SJCRH30 (cell line): Measurements from ENCODE around the gene ZCCHC8. TPM values are rescaled to one million over a fixed set of nuclear protein-coding genes. Genes with fewer than 3 reads are reported as not detected.
A peak's percentile ranks its signal among the peaks of the same experiment; 100 is the strongest.

Experiments
- DNase-seq, 2 experiments: peaks; one replicate each; pipeline ENCODE4 v3.0.0-alpha.2; 2015 to 2020
- H3K27ac ChIP-seq: fragments of 250-450 bp; sonication (Bioruptor Pico); 2 replicates; pipeline ENCODE4 v1.5.1; 2020; ENCODE audit warnings: mild to moderate bottlenecking, moderate library complexity
- H3K27me3 ChIP-seq: fragments of 250-450 bp; sonication (Bioruptor Pico); 2 replicates; pipeline ENCODE4 v1.5.1; 2020; ENCODE audit warnings: mild to moderate bottlenecking, moderate library complexity
- H3K36me3 ChIP-seq: fragments of 250-450 bp; sonication (Bioruptor Pico); 2 replicates; pipeline ENCODE4 v1.5.1; 2020; ENCODE audit warnings: mild to moderate bottlenecking, moderate library complexity
- H3K4me1 ChIP-seq: fragments of 250-450 bp; sonication (Bioruptor Pico); 2 replicates; pipeline ENCODE4 v1.5.1; 2020; ENCODE audit warnings: mild to moderate bottlenecking, moderate library complexity
- H3K4me3 ChIP-seq: fragments of 250-450 bp; sonication (Bioruptor Pico); 2 replicates; pipeline ENCODE4 v1.5.1; 2020; ENCODE audit warnings: mild to moderate bottlenecking, moderate library complexity
- H3K9me3 ChIP-seq: fragments of 250-450 bp; sonication (Bioruptor Pico); replicated peaks from 2 replicates; pipeline ENCODE4 v1.5.1; 2020; ENCODE audit warnings: mild to moderate bottlenecking, moderate library complexity
- total RNA-seq: library from RNA; depleted of rRNA; stranded (reverse); fragments of >200 nt; shearing (Covaris generic); gene quantifications from 2 replicates; pipeline ENCODE4 v1.2.3, GENCODE V29; 2014; rRNA removed

Gene ZCCHC8
- total RNA-seq: 20.3 and 25.2 TPM in 2 replicates

DNA sequence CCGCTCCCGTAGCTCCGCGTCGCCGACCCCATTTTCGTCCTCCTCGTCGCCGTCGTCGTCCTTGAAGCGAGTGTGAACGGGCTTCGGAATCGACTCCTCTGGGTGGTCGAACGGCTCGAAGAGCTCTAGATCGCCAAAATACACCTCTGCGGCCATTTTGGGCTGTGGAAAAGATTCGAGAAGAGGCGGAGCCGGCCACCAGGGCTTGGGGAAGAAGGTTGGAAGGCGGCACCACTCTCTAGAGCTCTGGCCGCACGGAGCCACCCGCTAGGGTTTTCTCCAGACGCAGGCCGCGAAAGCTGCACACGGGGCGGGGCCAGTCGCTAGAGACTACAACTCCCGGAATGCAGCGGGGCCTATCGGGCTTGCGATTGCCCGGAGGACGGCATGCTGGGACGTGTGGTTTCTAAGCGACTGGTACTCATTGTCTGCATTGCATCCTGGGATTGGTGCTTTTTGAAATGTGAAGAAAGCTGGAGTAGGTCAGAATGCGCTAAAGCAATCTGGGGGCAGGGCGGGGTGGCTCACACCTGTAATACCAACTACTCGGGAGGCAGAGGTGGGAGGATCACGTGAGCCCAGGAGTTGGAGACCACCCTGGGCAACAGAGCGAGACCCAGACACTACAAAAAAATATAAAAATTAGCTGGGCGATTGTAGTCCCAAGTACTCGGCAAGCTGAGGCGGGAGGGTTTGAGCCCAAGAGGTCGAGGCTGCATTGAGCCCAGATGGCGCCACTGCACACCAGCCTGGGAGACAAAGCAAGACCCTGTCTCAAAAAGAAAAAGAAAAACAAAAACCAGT, at the start of gene ZCCHC8:
TSS of gene ZCCHC8 (minus strand) at position 248 of the 804 bp plus-strand sequence. CDS start at position 156, 92 bp downstream.
- peak within 1 kb of the TSS; percentile 88 for H3K4me3 ChIP-seq
- H3K36me3 ChIP-seq: peaks cover 31% of the 10 kb centered on the region
- no peaks in the 10 kb centered on the region for H3K9me3 ChIP-seq
- no peaks in the 10 kb centered on the region for H3K27me3 ChIP-seq
- peak within 1 kb of the TSS; percentile 91 for H3K27ac ChIP-seq
- peak; percentile 97 for DNase-seq
- peaks cover 4% of the 10 kb centered on the region; the same call in 1 of the 2 replicates for H3K4me1 ChIP-seq

DNA sequence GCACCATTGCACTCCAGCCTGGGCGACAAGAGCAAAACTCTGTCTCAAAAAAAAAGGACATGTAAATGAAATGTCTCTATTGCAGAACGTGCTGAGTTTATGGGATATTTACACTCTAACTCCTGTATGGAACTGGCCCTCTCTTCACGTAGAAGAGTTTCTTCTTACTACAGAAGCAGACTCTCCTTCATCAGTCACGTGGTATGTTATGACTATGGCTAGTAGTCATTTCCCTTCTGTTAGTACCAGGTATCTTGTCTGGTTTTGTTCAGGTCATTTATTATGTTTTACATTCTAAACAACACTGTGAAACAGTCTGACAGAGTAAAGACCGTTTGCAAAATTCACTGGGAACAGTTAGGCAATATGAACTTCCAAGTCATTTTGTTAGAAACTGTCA, 46.6 kb upstream of the ZCCHC8 start:
- no peaks in the 10 kb centered on the region for H3K4me1 ChIP-seq
- H3K27ac ChIP-seq: no peak overlapping the region
- no peak for DNase-seq
- no peaks in the 10 kb centered on the region for H3K9me3 ChIP-seq
- H3K4me3 ChIP-seq: no peak overlapping the region
- no peaks in the 10 kb centered on the region for H3K27me3 ChIP-seq
- peaks cover 85% of the 10 kb centered on the region for H3K36me3 ChIP-seq

DNA sequence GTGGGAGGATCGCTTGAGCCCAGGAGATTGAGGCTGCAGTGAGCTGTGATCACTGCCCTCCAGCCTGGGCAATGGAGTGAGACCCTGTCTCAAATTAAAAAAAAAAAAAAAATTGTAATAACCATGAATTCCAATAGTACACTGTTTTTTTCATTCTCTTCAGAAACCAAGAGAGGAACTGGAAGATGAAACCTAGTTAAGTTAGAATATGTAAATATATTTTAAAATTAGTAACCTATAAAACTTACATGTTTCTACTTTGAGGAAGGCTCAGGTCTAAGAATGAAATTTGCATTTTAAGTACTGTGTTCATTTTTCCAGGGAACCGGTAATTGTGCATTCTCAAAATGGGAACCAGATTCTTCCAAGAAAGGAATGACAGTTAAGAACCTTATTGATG, 45.1 kb upstream of the ZCCHC8 start:
- no peak overlapping the region for H3K27ac ChIP-seq
- H3K27me3 ChIP-seq: no peaks in the 10 kb centered on the region
- no peak overlapping the region for H3K4me3 ChIP-seq
- H3K4me1 ChIP-seq: no peaks in the 10 kb centered on the region
- no peak for DNase-seq
- H3K36me3 ChIP-seq: peaks cover 78% of the 10 kb centered on the region
- H3K9me3 ChIP-seq: no peaks in the 10 kb centered on the region

GRCh38 chr12:122544537-122544936, 43.8 kb upstream of the ZCCHC8 start:
- no peak for DNase-seq
- Histone ChIP-seq H3K9me3 (no peaks in the 10 kb centered on the region), H3K36me3 (peaks cover 77% of the 10 kb centered on the region)

GRCh38 chr12:122538496-122538895, 37.8 kb upstream of the ZCCHC8 start:
- no peaks in the 10 kb centered on the region for H3K27me3 ChIP-seq
- H3K36me3 ChIP-seq: peaks cover 53% of the 10 kb centered on the region
- no peak overlapping the region for H3K4me3 ChIP-seq
- H3K4me1 ChIP-seq: no peaks in the 10 kb centered on the region
- DNase-seq: no peak
- H3K9me3 ChIP-seq: no peaks in the 10 kb centered on the region
- no peak overlapping the region for H3K27ac ChIP-seq

More at GRCh38 chr12:122544537-122544936, 43.8 kb upstream of the ZCCHC8 start:
- no peak overlapping the region for H3K27ac ChIP-seq
- H3K4me3 ChIP-seq: no peak overlapping the region
- H3K27me3 ChIP-seq: no peaks in the 10 kb centered on the region
- no peaks in the 10 kb centered on the region for H3K4me1 ChIP-seq

DNA sequence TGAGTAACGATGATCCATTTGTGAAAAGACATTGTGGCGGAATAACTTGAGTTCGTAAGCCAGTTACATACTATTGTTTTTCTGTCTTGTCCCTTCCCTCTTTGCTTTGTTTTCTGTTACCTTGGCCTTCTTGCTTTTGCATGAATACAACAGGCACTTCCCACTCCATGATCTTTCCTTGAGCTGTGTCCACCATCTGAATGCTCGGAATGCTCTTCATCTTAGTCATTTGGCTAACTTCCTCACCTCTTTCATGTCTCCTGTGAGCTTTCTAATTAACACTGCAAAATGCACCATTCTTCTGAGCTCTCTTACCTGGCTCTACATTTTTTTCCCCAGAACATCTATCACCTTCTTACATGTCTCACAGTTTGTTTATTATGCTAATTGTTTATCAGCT, 36.3 kb upstream of the ZCCHC8 start:
- no peak overlapping the region for H3K27ac ChIP-seq
- H3K27me3 ChIP-seq: no peaks in the 10 kb centered on the region
- no peaks in the 10 kb centered on the region for H3K9me3 ChIP-seq
- peaks cover 41% of the 10 kb centered on the region for H3K36me3 ChIP-seq
- no peak for DNase-seq
- H3K4me3 ChIP-seq: no peak overlapping the region
- H3K4me1 ChIP-seq: no peaks in the 10 kb centered on the region

DNA sequence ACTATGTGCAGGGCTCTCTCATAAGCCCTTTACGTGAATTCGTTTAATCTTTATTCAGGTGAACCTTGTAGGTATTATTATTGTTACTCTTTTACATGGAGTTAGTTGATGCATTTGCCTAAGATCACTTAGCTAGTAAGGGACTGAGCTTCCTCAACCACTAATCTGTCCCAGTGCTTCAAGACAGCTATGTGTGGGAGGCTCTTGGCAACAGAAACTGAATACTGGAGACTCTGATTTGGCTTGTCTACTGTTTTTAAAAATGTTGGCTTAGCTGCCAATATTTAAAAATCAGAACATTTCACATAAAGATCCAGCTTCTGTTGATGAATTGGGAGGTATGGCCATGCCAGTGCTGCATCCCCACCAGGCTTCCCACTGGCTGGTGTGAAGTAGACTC, 33.1 kb upstream of the ZCCHC8 start:
- Histone ChIP-seq H3K4me1 (no peaks in the 10 kb centered on the region), H3K4me3 (no peak overlapping the region), H3K27ac (no peak overlapping the region), H3K36me3 (peaks cover 37% of the 10 kb centered on the region), H3K27me3 (no peaks in the 10 kb centered on the region), H3K9me3 (no peaks in the 10 kb centered on the region)
- no peak for DNase-seq

DNA sequence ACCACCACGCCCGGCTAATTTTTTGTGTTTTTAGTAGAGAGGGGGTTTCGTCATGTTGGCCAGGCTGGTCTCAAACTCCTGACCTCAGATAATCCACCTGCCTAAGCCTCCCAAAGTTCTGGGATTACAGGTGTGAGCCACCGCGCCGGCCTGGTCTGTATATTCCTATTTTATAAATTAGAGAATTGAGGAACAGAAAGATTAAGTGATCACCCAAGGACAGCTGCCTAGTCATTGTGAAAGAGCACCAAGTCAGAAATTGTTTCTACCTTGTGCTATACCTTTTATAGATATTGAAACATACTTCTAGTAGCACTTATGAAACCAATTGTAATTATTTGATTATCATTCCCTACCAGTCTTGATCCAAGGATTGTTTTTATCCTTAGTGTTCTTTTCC, 28.3 kb upstream of the ZCCHC8 start:
- H3K4me3 ChIP-seq: no peak overlapping the region
- H3K27ac ChIP-seq: no peak overlapping the region
- H3K36me3 ChIP-seq: peaks cover 33% of the 10 kb centered on the region

DNA sequence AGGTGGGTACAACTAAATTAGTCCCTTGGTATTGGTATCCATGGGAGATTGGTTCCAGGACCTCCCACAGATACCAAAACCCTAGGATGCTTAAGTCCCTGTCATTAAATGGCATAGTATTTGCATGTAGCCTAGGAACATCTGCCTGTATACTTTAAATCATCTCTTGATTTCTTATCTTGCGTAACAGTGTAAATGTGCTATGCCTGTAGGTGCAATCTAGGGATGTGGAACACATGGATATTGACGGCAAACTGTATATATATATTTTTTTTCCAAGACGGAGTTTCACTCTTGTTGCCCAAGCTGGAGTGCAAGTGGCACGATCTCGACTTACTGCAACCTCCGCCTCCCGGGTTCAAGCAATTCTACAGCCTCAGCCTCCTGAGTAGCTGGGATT, 27.9 kb upstream of the ZCCHC8 start:
- H3K9me3 ChIP-seq: no peaks in the 10 kb centered on the region
- no peak overlapping the region for H3K27ac ChIP-seq
- H3K27me3 ChIP-seq: no peaks in the 10 kb centered on the region
- no peak overlapping the region for H3K4me3 ChIP-seq
- H3K36me3 ChIP-seq: peaks cover 37% of the 10 kb centered on the region
- H3K4me1 ChIP-seq: no peaks in the 10 kb centered on the region
- DNase-seq: no peak

More for the DNA sequence above, 28.3 kb upstream of the ZCCHC8 start:
- DNase-seq: no peak
- H3K9me3 ChIP-seq: no peaks in the 10 kb centered on the region
- H3K27me3 ChIP-seq: no peaks in the 10 kb centered on the region
- no peaks in the 10 kb centered on the region for H3K4me1 ChIP-seq

- Histone ChIP-seq H3K27ac (peak overlapping the region; percentile 99), H3K9me3 (no peaks in the 10 kb centered on the region), H3K4me1 (no peaks in the 10 kb centered on the region), H3K4me3 (peak overlapping the region; percentile 88), H3K36me3 (peaks cover 45% of the 10 kb centered on the region), H3K27me3 (no peaks in the 10 kb centered on the region)
- peak; percentile 27 to 53 for DNase-seq
Observed at GRCh38 chr12:122527478-122527944, 26.8 kb upstream of the ZCCHC8 start.

DNA sequence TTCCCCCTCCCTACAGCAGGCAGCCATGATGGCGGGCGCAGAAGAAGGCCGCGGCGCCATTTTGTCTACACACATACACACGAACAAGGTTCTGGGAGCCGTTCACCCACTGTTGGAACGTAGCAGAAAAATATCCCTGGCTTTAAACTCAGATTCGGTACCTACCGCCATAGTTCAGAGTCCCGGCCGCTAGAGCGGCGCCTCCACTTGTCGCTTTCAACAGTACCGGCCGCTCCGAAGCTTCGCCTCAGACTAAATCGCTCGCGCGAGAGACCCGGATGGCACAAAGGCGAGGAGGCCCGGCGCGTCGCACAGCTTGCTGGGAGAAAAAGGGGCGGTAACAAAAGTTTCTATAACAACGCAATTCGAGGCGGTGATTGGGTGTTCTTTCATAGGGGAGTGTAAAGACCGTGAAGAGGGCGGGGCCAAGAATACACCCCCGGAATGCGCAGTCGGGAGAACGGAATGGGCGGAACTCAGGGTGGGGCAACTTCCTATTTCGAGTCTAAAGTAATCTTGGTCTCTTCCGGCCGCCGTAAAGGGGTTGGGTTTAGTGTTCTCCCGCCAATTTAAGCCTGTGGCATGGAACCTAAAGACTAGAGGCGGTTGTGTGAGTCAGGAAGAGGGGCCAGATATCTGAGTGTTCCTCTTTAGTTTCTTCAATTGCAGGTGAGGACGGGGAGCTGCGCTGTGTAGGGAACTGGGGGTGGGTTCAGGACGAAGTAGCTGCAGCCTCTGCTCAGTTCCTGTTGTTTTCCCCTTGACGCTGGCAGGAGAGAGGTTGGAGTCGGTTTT, 26.1 kb upstream of the ZCCHC8 start, which contains the start of the genes KNTC1 and RSRC2:
TSS of gene KNTC1 (plus strand) at position 567 of the 795 bp plus-strand sequence. CDS start 2,815 bp downstream, outside the sequence.
TSS of gene RSRC2 (minus strand) at position 254 of the 795 bp plus-strand sequence. CDS start at position 171, 83 bp downstream.
- Histone ChIP-seq H3K4me1 (no peaks in the 10 kb centered on the region), H3K4me3 (peak within 1 kb of the TSS; percentile 88), H3K36me3 (peaks cover 50% of the 10 kb centered on the region), H3K9me3 (no peaks in the 10 kb centered on the region), H3K27ac (peak within 1 kb of the TSS; percentile 99), H3K27me3 (no peaks in the 10 kb centered on the region)
- DNase-seq: peak; percentile 99 to 100

DNA sequence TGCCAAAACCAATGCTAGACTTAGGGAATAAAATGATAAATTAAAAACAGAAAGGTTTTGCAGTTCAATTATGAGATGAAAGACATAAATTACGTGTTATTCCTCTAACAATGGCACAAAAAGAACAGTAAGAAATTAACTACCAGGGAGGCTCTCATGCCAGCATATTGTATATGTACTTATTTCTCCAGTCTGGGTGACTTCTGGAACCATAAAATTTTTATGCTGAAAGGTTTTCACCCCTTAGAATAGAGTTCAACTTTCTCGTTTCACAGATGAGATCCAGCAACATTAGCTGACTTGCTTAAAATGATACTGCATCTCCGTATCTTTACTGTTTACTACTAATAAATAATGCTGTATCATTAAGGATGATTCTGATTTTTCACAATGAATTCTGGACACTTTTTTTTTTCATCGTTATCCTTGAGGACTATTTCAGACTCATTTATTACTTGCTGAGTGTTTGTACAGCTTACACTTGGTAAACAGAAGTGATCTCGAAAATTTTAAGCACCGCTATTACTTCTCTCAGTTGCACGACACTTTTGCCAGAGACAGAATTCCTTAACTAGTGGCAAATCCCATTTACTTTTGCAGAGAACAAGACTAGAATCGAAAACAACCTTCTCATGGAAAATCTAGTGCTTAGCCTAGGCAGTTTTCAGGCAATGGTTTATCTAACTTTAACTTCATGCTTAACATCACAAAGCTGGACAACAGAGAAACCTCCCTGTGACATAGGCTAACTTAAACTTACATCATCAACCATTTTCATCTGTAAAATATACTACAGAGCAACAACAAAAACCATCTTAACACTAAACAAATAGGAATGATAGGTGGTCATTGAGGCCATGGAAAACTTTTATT, 23.4 kb upstream of the ZCCHC8 start:
- Histone ChIP-seq H3K36me3 (peaks cover 64% of the 10 kb centered on the region), H3K27ac (no peak overlapping the region), H3K4me1 (no peaks in the 10 kb centered on the region), H3K27me3 (no peaks in the 10 kb centered on the region), H3K4me3 (peak overlapping the region; percentile 88), H3K9me3 (no peaks in the 10 kb centered on the region)
- DNase-seq: no peak

GRCh38 chr12:122523280-122523679, 22.5 kb upstream of the ZCCHC8 start:
- Histone ChIP-seq H3K36me3 (peaks cover 69% of the 10 kb centered on the region), H3K4me1 (peaks cover 4% of the 10 kb centered on the region; the same call in 1 of the 2 replicates), H3K9me3 (no peaks in the 10 kb centered on the region), H3K27ac (no peak overlapping the region), H3K4me3 (no peak overlapping the region), H3K27me3 (no peaks in the 10 kb centered on the region)
- no peak for DNase-seq

- Histone ChIP-seq H3K27ac (no peak overlapping the region), H3K4me1 (peaks cover 10% of the 10 kb centered on the region; the same call in 1 of the 2 replicates), H3K4me3 (no peak overlapping the region), H3K9me3 (no peaks in the 10 kb centered on the region), H3K27me3 (no peaks in the 10 kb centered on the region), H3K36me3 (peaks cover 92% of the 10 kb centered on the region)
- DNase-seq: no peak
Observed at GRCh38 chr12:122520676-122521075, 19.9 kb upstream of the ZCCHC8 start.
